Stimulated activated CD8-positive, alpha-beta memory T cell treated with anti-CD3 and anti-CD28 coated beads, Interleukin-12 subunit alpha, Interleukin-12 subunit beta, amount 100 ng/mL, for 24 hours (primary cell): ENCODE measurements around the gene PLEKHM3.

ENCODE experiments used
- DNase-seq: peaks from one replicate; pipeline ENCODE4 v3.0.0-alpha.2; 2020; ENCODE audit errors: extremely low read depth

The PLEKHM3 gene

GRCh38 chr2:208025037-208025813 lies at the start of gene PLEKHM3:
Gene PLEKHM3, minus strand, starts transcription at chr2:208025527. Its CDS starts 23,888 bp downstream, at chr2:208001639.
- peak; percentile 37 for DNase-seq

- DNase-seq = no peak
These were observed 49.5 kb upstream of the PLEKHM3 start for GRCh38 chr2:208074610-208075356.

GRCh38 chr2:208072250-208072892 lies 47.0 kb upstream of the PLEKHM3 start:
- no peak for DNase-seq

GRCh38 chr2:208069186-208069585 lies 43.9 kb upstream of the PLEKHM3 start:
- DNase-seq = no peak

- DNase-seq = no peak
These were observed 40.7 kb upstream of the PLEKHM3 start for GRCh38 chr2:208066016-208066415.

GRCh38 chr2:208065476-208065875 lies 40.1 kb upstream of the PLEKHM3 start:
- no peak for DNase-seq

- DNase-seq = no peak
These were observed 39.1 kb upstream of the PLEKHM3 start for GRCh38 chr2:208064220-208064961.

GRCh38 chr2:208062961-208063360 lies 37.6 kb upstream of the PLEKHM3 start:
- no peak for DNase-seq

GRCh38 chr2:208062113-208062512 lies 36.8 kb upstream of the PLEKHM3 start:
- DNase-seq = no peak

GRCh38 chr2:208057108-208057507 lies 31.8 kb upstream of the PLEKHM3 start:
- DNase-seq = no peak

GRCh38 chr2:208049441-208049840 lies 24.1 kb upstream of the PLEKHM3 start:
- DNase-seq = no peak

GRCh38 chr2:208049006-208049405 lies 23.7 kb upstream of the PLEKHM3 start:
- no peak for DNase-seq

- DNase-seq = no peak
These were observed 22.5 kb upstream of the PLEKHM3 start for GRCh38 chr2:208047840-208048239.

- no peak for DNase-seq
These were observed 21.4 kb upstream of the PLEKHM3 start for GRCh38 chr2:208046686-208047085.

- no peak for DNase-seq
These were observed 17.1 kb upstream of the PLEKHM3 start for GRCh38 chr2:208042450-208042849.

GRCh38 chr2:208042041-208042440 lies 16.7 kb upstream of the PLEKHM3 start:
- no peak for DNase-seq

- DNase-seq = no peak
These were observed 15.2 kb upstream of the PLEKHM3 start for GRCh38 chr2:208040199-208041171.

- DNase-seq = no peak
These were observed 14.2 kb upstream of the PLEKHM3 start for GRCh38 chr2:208039376-208040110.

- no peak for DNase-seq
These were observed 12.5 kb upstream of the PLEKHM3 start for GRCh38 chr2:208037564-208038487.
